Vagina (tissue), 2 donors: ENCODE results near the gene LRRC74B.

Experiments
- POLR2A ChIP-seq, 2 donors: fragments of 450-650 bp; IDR thresholded peaks; one replicate each; pipeline ENCODE4 v1.6.1; 2017; ENCODE audit warnings: antibody characterized with exemption in 2 of 2, mild to moderate bottlenecking in 2 of 2, moderate library complexity in 2 of 2
- POLR2AphosphoS5 ChIP-seq, 2 donors: sonication (generic); formaldehyde crosslinking; IDR thresholded peaks; one replicate each; pipeline ENCODE4 v1.9.0; 2017; ENCODE audit warnings: antibody characterized with exemption in 2 of 2, mild to moderate bottlenecking in 2 of 2, low read depth in 1 of 2; ENCODE audit not compliant: insufficient read depth in 1 of 2
- TF ChIP-seq, protein P1 (sequence below), 3 experiments: fragments of 450-650 bp in 2 of 3; fragments of 200-600 bp in 1 of 3; sonication (generic) in 1 of 3; IDR thresholded peaks; one replicate each; pipeline ENCODE4 v1.5.1; 2017 to 2019; ENCODE audit warnings: antibody characterized with exemption in 3 of 3, mild to moderate bottlenecking in 2 of 3, moderate library complexity in 2 of 3

DNA sequence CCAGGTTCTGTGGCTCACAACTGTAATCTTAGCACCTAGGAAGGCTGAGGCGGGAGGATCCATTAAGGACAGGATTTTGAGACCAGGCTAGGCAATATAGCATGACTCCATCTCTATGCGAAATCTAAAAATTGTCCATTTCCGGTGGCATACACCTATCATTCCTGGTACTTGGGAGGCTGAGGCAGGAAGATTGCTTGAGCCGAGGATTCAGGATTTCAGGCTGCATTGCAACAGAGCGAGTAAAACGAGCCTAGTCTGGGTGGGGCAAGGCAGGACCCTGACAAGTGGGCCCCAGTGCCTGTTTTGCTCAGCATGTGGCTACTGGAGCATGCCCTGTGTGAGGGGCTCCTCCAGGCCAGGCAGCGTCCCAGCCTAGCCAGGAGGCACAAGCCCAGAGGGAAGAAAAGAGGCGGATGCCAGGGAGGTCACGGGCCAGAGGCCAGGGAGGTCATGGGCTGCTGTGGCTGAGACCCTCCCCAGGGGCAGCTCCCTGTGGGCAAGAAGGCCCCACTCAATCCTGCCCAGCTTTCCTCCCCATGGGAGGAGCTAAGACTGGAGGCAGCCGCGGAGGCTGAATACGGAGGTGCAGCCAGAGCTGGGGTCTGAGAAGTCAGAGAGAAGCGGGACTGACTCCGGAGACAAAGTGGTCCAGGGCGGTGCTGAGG lies 8.4 kb downstream of the LRRC74B start:
- TF ChIP-seq, protein P1, sequence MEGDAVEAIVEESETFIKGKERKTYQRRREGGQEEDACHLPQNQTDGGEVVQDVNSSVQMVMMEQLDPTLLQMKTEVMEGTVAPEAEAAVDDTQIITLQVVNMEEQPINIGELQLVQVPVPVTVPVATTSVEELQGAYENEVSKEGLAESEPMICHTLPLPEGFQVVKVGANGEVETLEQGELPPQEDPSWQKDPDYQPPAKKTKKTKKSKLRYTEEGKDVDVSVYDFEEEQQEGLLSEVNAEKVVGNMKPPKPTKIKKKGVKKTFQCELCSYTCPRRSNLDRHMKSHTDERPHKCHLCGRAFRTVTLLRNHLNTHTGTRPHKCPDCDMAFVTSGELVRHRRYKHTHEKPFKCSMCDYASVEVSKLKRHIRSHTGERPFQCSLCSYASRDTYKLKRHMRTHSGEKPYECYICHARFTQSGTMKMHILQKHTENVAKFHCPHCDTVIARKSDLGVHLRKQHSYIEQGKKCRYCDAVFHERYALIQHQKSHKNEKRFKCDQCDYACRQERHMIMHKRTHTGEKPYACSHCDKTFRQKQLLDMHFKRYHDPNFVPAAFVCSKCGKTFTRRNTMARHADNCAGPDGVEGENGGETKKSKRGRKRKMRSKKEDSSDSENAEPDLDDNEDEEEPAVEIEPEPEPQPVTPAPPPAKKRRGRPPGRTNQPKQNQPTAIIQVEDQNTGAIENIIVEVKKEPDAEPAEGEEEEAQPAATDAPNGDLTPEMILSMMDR (IDR thresholded peaks at IDR 0.05) = no peak
- TF ChIP-seq POLR2A (IDR thresholded peaks at IDR 0.05) (no peak), POLR2AphosphoS5 (IDR thresholded peaks at IDR 0.05; ENCODE audit: insufficient read depth in 1 of 2, low read depth in 1 of 2) (no peak)
